ENCODE measurements around the gene TTLL8.

Gene TTLL8

GRCh38 chr22:50082961-50083461 is 24.9 kb upstream of the TTLL8 start:
- DNase-seq (ENCODE audit: low read depth in 2 of 2): no peak

- DNase-seq (ENCODE audit: low read depth in 2 of 2): no peak
Measured at GRCh38 chr22:50082197-50082715, 24.2 kb upstream of the TTLL8 start.

GRCh38 chr22:50081426-50082196 is 23.5 kb upstream of the TTLL8 start:
- DNase-seq (ENCODE audit: low read depth in 2 of 2): no peak

- DNase-seq (ENCODE audit: low read depth in 2 of 2): no peak
Measured at GRCh38 chr22:50080077-50080465, 22.0 kb upstream of the TTLL8 start.

GRCh38 chr22:50078761-50079160 is 20.7 kb upstream of the TTLL8 start:
- no peak for DNase-seq (ENCODE audit: low read depth in 2 of 2)

GRCh38 chr22:50078246-50078645 is 20.1 kb upstream of the TTLL8 start:
- no peak for DNase-seq (ENCODE audit: low read depth in 2 of 2)

GRCh38 chr22:50076646-50077535 is 18.8 kb upstream of the TTLL8 start:
- DNase-seq (ENCODE audit: low read depth in 2 of 2): no peak

- DNase-seq (ENCODE audit: low read depth in 2 of 2): no peak
Measured at GRCh38 chr22:50074551-50075530, 16.7 kb upstream of the TTLL8 start.

GRCh38 chr22:50074056-50074455 is 16.0 kb upstream of the TTLL8 start:
- no peak for DNase-seq (ENCODE audit: low read depth in 2 of 2)

GRCh38 chr22:50072714-50073538 is 14.8 kb upstream of the TTLL8 start:
- DNase-seq (ENCODE audit: low read depth in 2 of 2): no peak

- DNase-seq (ENCODE audit: low read depth in 2 of 2): no peak
Measured at GRCh38 chr22:50072167-50072555, 14.1 kb upstream of the TTLL8 start.

- no peak for DNase-seq (ENCODE audit: low read depth in 2 of 2)
Measured at GRCh38 chr22:50071432-50072166, 13.5 kb upstream of the TTLL8 start.

- no peak for DNase-seq (ENCODE audit: low read depth in 2 of 2)
Measured at GRCh38 chr22:50070366-50070765, 12.3 kb upstream of the TTLL8 start.

GRCh38 chr22:50068096-50068495 is 10.0 kb upstream of the TTLL8 start:
- DNase-seq (ENCODE audit: low read depth in 2 of 2): no peak

GRCh38 chr22:50067244-50067643 is 9.1 kb upstream of the TTLL8 start:
- no peak for DNase-seq (ENCODE audit: low read depth in 2 of 2)

- no peak for DNase-seq (ENCODE audit: low read depth in 2 of 2)
Measured at GRCh38 chr22:50064453-50064852, 6.4 kb upstream of the TTLL8 start.

- no peak for DNase-seq (ENCODE audit: low read depth in 2 of 2)
Measured at GRCh38 chr22:50063589-50064393, 5.7 kb upstream of the TTLL8 start.

GRCh38 chr22:50062509-50063135 is 4.5 kb upstream of the TTLL8 start:
- DNase-seq (ENCODE audit: low read depth in 2 of 2): no peak

Measured in stimulated activated CD4-positive, alpha-beta T cell treated with anti-CD3 and anti-CD28 coated beads, Interleukin-15, amount 100 ng/mL, for 48 hours (primary cell).